ENCODE data around the gene LRP1.
A peak's percentile ranks its signal among the peaks of the same experiment; 100 is the strongest.

LRP1 gene

GRCh38 chr12:57129889-57130288 is 1.6 kb downstream of the LRP1 start:
- no peak for TF ChIP-seq CTCF (IDR thresholded peaks at IDR 0.05; ENCODE audit: low read depth, low read length)
- DNase-seq (ENCODE audit: extremely low read depth, low read depth), result no peak

DNA sequence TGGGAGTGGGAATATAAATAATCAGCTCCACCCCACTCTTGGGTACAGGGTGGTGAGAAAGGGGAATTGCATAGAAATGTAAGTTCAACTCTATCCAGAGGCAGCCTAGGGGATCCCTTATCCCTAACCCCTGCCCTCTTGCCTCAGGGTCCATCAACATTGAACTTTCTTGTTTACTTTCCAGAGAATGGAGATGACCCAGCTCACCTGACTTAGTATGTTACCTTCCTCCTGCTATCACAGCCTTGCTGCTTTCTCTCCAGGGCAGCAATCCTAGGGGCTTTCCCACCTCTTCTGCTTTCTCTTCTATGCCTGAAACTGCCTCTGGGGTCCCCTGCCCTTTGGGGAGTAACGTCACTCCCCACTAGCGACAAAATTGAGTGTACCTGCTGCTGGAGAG is 2.7 kb downstream of the LRP1 start:
- no peak for TF ChIP-seq CTCF (IDR thresholded peaks at IDR 0.05; ENCODE audit: low read depth, low read length)

GRCh38 chr12:57131896-57132744 is 3.8 kb downstream of the LRP1 start:
- no peak for DNase-seq (ENCODE audit: extremely low read depth, low read depth)
- no peak for TF ChIP-seq CTCF (IDR thresholded peaks at IDR 0.05; ENCODE audit: low read depth, low read length)

More for the DNA sequence above, 2.7 kb downstream of the LRP1 start:
- no peak for DNase-seq (ENCODE audit: extremely low read depth, low read depth)

DNA sequence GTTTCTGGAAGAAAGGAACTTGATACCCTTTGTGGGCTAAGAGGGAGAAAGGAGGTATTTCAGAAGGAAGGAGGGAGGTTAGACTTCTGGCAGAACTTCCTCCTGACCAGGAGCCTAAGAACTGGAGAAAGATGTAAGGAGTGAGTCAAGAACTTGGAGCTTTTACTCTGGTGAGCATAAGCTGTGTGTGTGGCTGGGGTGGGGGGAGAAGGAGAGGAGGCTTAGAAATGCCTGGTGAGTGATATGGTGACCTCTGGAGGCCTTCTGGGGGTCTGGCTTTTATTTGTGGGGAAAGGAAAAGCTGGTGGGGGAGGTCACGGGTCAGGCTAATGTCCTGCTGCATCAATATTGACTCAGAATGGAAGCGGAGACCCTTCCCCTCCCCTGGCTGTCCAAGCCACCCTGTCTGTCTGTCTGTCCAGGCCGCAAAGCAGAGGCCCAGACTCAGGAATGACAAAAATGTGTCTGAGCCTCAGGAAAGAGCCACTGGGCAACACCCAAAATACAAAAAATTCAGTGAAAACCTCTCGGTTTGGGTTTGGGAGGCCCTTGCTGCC is 4.8 kb downstream of the LRP1 start:
- TF ChIP-seq CTCF (IDR thresholded peaks at IDR 0.05; ENCODE audit: low read depth, low read length), result no peak
- no peak for DNase-seq (ENCODE audit: extremely low read depth, low read depth)

GRCh38 chr12:57133916-57134315 is 5.6 kb downstream of the LRP1 start:
- DNase-seq (ENCODE audit: extremely low read depth, low read depth), result no peak
- no peak for TF ChIP-seq CTCF (IDR thresholded peaks at IDR 0.05; ENCODE audit: low read depth, low read length)

GRCh38 chr12:57134949-57135348 is 6.7 kb downstream of the LRP1 start:
- no peak for TF ChIP-seq CTCF (IDR thresholded peaks at IDR 0.05; ENCODE audit: low read depth, low read length)
- DNase-seq (ENCODE audit: extremely low read depth, low read depth), result no peak

DNA sequence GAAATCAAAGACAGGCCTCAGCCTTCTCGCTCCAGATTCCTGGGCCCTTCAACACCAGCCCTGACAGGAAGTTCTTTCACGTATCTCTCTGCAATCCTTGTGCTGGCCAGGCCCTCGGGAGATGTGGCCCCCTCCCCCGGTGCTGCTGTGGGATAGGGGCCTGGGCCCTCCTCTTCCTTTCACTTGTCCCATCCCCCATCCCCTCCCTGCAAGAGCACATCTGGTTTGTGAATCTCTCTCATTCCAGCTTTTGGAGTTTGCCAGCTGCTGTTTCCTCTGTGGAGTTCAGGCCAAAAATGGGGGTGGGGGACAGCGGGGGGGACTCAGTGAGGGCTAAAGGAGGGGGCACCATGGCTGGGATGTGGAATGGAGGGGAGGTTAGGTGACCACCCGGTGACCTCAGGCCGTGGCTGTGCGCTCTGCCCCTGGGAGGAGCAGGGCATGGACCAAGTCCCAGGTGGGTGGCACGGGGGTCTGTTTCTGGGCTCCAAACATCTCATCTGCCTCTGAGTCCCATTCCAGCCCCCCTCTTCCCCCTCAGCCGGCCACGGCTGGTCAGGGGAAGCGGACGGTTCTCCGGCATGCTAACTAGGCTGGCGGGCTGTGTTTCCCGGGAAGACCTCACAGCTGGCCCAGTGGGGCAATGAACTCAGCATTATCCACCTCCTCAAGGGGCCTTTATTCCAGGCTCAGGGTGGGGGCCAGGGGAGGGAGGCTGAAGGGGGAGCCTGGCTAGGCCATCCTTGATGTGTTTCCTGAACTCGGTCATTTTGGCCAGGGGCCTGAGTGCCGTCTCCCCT is 7.4 kb downstream of the LRP1 start:
- no peak for TF ChIP-seq CTCF (IDR thresholded peaks at IDR 0.05; ENCODE audit: low read depth, low read length)
- peak; percentile 61 for DNase-seq (ENCODE audit: extremely low read depth, low read depth)

All from AG09319 (cell line).